ENCODE data around the gene DPP6.
"Not testable (repeated sequence)": the region's sequence is repeated elsewhere in the genome, so short reads cannot be mapped to it uniquely, and the experiment has no call there.

The DPP6 gene

DNA sequence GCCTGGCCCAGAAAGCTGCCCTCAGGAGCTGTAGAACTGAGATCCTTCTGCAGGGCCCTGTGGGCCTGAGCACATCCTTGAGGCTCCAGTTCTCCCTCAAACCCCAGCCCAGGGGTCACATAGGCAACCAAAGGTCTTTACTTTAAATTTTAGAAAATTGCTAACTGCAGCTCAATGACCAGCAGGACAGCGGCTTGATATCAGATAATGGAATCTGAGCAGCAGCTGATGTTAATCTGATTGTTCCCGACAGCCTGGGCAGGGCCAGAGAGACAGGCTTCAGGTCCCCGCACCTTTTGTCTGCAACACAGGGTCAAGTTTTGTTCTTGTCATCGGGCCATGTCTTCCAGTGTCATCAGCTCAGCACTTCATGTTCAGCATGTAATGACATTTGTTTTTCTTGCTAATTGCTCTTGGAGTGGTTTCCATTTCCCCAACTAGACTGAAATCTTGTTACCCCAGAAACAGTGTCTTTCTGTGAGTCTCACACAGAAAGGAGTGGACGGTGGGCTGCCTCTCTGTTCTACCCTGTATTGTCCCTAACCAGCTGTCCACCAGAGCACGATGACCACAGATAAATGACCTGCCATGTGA lies 859.8 kb downstream of the DPP6 start:
- DNase-seq (ENCODE audit: low read depth) = no peak

DNA sequence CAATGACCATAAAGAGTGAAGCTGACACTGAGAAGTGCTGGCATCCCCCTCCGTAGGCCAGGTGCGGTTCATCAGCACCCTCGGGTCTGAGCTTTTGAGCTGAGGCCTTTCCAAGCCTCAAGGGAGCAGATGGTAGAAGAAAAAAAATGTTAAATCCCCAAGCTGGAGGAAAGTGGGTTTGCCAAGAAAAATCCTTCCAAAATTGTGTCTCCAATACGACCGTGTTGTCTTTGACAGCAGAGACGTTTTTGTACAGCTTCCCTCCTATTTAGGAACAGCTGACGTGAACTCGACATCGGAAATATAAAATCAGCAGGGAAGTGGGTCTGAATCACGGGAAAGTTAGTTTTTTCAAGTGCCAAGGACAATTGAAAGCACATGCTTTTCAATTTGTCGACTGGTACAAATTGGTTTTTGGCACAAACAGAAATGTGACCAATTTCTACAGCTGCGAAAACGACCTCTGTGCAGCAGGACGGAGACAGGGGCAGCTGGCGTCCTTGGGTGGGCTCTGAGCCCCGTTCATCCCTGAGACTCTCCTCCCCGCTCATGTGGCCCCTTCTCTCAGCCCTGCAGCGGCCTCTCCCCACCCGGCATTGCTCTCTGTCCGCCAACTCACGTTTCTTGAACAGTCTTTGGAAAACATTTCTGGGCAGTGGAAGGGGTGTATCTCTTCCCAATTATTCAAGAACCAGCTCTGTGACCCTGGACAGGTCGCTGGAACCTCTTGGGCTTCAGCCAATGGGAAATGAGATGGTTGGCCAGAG lies 860.9 kb downstream of the DPP6 start:
- DNase-seq (ENCODE audit: low read depth) = no peak

DNA sequence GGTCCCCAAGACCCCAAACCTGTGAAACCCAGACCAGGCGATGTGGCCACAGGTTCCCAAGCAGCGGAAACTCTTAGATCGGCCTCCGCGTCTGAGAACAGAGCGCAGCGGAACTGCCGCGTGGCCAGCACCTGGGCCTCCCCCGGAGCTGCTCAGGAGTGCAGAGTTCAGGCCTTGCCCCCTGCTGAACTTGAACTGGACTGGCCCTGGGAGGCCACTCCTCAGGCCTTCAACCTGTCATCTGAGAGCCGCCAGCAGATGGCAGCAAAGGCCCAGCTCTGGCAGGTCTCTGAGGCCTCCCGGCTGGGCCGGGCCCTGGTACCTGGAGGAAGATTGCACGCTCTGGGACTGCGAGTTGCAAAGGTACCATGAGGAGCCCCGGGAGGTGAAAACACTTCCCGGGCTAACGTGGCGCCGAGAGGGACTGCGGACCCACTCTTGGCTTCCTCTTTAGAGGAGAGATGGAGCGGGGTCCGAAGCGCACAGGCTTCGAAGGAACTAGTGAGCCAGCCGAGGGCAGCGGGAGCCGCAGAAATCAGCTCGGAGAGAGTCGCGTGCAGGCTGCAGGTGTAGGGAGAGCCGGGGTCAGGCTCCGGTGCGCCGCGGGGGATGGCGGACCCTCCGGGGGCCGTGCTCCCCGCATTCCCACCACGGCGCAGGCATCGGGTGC lies 861.6 kb downstream of the DPP6 start:
- DNase-seq (ENCODE audit: low read depth) = peak; percentile 85

DNA sequence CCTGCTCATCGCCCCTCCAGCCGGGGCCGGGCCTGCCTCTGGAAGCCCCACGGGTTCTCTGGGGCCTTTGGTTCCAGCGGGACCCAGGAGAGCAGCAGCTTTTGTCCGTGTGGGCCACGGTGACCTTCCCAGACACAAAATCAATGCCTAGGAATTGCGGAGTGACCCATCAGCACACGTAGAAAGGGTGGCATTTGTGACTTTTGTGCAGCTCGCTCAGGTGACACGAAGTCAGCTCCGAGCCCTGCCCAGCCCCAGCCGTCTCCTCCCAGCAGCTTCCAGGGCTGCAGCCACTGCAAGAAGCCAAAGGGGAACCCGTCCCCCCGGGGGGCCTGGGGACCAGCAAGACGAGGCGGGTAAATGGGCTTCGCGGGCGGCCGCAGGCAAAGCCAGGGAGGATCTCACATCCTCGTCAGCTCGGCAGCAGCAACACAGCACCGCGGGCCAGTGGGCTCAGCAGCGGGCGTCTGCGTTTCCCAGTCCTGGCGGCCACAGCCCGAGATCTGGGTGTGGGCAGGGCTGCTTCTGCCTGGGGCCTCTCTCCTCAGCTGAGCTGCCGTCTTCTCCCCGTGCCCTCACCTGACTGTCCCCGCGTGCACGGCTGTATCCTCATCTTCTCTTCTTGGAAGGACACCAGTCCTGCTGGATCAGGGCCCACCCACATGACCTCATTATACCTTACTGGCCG lies 862.3 kb downstream of the DPP6 start:
- DNase-seq (ENCODE audit: low read depth) = no peak

DNA sequence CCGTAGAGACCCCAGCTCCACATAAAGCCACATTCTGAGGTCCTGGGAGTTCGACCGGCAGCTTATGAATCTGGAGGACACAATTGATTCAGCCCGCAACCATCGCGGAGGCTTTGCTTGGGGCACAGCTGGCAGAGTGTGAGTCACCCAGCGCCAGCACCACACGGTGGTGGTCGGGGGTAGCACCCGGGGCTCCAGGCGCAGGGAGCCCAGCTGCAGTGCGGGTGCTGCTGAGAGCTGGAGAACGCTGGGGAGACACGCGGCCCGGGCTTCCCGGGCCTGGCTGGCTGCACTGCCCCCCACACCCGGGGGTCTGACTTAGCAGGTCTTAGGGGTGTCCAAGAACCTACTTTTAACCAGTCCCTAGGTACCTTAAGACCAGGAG lies 862.8 kb downstream of the DPP6 start:
- no peak for DNase-seq (ENCODE audit: low read depth)

DNA sequence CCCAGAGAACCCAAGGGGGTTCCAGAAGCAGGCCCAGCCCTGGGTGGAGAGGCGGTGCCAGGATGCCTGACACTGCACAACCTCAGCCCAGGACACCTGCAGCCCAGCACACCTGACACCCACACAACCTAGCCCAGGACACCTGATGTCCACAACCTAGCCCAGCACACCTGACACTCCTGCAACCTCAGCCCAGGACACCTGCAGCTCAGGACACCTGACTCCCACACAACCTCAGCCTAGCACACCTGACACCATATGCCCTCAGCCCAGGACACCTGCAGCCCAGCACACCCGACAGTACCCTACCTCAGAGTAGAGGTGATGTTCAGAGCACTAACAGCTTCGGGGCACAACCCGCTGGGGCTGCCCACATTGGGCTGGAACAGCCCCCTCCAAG lies 863.4 kb downstream of the DPP6 start:
- no peak for DNase-seq (ENCODE audit: low read depth)

DNA sequence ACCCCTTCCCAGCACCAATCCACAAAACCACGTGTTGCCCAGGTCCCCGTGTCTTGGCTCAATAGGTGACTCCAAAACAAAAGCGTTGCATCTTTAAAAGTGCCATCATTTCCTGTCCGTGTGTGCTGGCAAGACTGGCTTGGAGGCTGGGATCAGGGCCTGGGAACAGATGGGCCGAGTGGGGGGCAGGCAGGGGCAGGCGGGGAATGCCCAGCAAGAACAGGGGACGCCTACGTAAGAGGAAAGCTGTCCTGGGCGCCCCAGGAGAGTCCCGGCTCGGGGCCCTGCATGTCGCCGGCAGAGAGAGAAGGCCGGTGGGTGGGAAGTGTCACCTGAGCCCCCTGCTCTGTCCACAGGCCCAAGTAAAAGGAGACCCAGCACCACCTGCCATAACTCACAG lies 864.2 kb downstream of the DPP6 start:
- no peak for DNase-seq (ENCODE audit: low read depth)

DNA sequence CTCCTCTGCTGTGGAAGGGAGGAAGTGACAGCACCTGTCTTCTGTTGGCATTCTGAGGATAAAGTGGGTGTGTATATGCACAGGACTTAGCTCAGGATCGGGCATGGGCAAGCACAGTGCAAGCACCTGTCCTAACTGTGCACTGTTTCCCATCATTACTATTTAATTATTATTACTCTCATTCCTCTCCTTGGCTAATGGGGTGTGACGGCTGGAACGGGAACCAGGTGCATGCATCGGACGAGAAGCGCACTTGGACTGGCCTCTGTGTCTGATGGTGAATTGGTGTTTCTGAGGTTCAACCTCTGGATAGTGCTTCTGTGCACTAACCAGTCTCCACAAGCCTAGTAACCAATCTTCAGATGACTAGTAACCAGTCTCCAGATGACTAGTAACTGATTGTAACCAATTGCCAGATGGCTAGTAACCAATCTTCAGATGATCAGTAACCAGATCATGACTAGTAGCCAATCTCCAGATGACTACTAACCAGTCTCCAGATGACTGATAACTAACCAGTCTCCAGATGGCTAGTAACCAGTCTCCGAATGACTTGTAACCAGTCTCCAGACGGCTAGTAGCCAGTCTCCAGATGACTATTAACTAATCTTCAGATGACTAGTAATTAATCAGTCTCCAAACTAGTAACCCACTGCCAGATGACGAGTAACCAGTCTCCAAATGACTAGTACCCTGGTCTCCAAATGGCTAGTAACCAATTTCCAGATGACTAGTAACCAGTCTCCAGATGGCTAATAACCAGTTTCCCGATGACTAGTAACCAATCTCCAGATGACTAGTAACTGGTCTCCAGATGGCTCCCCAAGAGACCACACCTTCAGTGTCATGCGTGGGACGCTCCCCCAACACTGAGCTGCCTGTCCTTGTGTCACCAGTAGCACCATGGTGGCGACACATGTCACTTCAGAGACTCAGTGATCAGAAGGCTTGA lies 864.9 kb downstream of the DPP6 start:
- no peak for DNase-seq (ENCODE audit: low read depth)

DNA sequence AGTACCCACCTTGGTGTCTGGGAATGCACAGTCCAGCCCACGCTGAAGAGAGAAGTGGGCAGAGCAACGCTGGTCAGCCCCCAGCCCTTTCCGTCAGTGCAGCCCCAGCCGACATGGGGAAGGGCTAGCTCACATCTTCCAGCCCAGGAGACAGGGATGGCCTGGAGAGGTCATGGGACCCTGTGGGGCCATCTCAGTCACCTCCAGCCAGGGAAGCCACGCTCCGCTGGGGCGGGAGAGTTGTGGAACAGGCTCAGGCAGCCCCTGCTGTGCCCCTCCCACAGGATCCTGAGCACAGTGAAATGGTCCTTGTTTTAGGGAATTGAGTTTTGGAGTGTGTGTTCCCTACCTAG lies 865.6 kb downstream of the DPP6 start:
- DNase-seq (ENCODE audit: low read depth) = no peak

DNA sequence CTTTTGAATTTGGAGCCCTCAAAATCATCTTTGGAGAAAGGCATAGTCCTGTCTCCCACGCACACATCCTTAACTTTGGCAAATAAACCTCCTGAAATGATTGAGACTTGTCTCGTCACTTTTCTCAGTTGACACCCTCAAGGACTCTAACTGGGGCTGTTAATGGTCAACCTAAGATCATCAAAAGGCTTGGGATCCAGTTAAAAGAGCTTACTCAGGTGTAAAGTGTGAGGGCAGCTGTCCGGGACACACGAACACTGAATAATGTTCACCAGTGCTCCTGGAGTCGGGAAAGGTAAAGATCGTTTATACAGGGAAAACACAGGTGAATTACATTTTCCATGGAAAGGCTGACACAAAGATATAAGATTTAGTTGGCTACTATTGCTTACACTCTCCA lies 866.1 kb downstream of the DPP6 start:
- no peak for DNase-seq (ENCODE audit: low read depth)

DNA sequence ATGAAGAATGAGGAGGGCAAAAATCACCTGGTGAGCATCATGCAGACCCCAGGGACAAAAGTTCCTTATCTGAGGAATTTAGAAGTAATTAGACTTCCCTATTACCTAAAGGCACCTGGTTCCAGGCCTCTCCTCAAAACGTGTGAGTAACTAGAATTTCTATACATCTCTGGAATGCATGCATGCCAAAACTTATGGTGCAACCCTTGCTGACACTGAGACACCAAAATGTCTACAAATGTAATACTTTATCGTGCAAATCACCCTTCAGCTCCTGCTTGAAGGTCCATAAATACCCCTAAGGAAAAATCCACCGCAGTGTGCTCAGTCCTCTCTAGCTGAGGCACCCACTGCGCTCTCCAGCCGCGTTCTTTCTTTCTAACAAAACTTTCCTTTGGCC lies 866.5 kb downstream of the DPP6 start:
- no peak for DNase-seq (ENCODE audit: low read depth)

DNA sequence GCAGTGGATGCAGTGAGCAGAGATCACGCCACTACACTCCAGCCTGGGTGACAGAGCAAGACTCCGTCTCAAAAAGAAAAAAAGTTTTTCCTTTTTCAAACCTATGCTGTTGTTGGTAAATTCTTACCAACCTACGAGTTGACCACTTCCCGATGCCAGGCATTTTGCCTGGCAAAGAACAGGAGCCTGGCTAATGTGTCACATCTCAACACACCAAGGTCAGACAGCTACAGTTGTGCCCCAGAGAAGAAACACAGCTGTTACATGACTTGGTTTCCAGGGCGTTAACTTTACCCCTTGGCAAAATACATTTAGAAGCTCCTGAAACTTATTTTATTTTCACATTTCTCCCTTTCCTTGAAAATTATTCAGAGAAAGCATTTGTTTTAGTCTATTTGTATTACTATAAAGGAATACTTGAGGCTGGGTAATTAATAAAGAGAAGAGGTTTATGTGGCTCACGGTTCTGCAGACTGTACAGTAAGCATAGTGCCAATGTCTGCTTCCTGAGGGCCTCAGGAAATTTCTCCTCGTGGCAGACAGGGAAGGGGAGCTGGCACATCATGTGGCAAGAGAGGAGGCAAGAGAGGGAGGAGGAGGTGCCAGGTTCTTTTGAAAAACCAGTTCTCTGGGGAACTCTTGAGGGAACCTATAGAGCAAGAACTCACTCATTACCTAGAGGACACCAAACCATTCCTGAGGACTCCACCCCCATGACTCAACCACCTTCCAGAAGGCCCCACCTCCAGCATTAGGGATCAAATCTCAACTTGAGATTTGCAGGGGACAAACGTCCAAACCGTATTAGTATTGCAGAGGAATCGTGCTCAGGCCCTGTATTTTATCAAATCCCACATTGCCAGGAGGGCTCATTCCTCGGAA lies 867.4 kb downstream of the DPP6 start:
- no peak for DNase-seq (ENCODE audit: low read depth)

DNA sequence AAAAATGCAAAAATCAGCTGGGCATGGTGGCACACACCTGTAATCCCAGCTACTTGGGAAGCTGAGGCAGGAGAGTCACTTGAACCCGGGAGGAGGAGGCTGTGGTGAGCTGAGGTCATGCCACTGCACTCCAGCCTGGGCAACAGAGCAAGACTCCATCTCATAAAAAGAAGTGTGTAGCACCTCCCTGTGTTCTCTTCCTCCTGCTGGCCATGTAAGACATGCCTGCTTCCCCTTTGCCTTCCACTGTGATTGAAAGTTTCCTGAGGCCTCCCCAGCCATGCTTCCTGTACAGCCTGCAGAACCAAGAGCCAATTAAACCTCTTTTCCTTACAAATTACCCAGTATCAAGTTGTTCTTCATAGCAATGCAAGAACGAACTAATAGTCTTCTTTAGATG lies 870.3 kb downstream of the DPP6 start:
- DNase-seq (ENCODE audit: low read depth) = not testable (repeated sequence)

DNA sequence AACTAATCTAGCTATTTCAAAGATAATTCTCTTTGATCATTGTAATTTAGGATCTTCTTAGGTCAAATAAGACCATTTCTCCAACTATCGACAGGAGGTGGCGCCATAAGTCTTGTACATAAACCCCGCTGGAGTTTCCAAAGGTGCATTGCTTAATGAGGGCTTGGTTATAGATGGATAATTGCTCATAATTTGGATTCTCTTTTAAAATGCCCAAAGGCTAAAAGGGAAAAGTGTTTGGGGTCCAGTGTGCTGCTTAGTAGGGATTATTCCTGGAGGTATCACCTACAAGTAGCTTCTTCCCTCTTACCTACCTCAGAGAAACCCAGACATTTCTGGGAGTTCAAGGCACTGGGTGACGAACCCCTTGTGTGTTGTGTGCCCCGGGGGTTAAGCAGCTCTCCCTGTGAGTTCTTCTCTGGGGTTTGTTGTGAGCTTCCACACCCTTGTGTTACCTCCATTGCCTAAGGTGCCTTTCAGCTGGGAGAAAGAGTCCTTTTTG lies 875.5 kb downstream of the DPP6 start:
- DNase-seq (ENCODE audit: low read depth) = peak; percentile 64

DNA sequence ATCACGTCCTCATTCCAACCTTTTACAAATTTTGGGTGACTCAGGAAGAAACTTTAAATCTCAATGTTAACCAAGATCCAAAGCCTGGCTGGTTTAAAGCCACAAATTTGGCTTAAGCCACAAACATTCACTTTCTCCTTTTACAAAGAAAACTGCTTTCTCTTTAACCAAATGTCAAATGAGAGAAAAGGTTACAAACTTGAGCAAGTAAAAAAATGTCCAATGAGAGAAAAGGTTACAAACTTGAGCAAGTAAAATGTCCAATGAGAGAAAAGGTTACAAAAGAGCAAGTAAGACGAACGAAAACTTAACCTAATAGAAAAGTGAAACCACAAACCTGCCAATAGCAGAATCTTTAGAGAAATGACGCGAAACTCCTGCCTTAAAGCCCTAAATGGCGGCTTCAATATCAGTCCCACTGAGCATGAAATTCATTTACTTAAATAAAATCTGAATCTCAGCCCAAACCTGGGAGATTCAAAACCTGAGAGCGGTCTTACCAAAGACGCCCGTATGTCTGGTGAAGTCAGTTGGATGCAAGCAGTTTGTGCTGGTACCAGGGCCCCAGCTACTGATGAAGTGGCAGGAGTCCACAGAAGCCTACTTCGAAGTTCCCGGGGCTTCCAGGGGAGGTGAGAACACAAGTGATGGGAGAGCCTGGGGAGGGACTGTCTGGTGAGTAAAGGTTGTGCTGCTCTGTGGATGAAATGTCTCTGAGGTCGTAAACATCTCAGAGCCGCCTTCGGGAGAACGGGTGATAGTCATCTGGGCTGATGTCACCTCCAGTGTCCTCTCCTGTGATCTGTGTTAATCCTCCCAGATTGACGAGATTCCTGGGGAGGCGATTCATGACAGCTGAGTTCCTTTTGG lies 876.2 kb downstream of the DPP6 start:
- no peak for DNase-seq (ENCODE audit: low read depth)

DNA sequence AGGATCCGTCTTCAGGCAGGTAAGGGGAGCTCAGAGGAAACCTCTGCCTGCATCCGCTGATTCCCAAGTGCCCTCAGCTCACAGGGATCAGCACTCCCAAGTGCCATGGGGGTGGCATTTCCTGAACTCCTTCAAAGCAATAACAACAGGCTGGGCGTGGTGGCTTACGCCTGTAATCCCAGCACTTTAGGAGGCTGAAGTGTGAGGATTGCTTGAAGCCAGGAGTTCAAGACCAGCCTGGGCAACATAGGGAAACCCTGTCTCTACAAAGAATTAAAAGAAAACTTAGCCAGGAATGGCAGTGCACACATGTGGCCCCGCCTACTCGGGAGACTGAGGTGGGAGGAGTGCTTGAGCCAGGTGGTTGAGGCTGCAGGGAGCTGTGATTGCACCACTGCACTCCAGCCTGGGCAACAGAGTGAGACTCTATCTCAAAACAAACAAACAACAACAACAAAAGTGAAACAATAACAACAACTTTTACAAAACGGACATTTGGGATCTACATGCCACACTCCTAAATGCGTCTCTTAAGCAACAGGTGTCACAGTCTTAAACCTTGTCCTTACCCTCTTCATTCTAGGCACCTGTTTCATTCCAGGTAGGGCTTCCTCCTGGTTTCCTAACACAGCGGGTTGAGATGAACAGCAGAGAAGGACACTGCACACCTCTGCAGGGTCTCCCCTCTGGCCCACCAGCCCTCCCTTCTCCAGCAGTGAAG lies 877.0 kb downstream of the DPP6 start:
- no peak for DNase-seq (ENCODE audit: low read depth)

DNA sequence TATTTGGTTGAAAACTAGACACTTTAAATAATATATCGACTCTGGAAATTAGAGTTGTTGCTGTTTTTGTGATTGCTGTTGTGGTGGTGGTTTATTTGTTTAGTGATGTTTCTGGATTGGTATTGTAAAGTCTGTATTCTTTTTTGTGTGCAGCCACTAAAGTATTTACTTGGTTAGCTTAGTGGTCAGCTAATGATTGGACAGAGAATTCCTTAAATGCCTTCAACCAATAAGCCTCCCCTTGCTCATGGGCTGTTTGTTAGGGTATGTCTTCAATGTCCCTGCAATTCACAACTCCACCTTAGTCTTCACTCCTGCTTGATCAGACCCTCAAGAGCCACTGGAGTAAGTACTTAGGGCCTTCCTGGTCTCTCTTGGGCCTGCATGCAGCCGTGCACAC lies 879.7 kb downstream of the DPP6 start:
- no peak for DNase-seq (ENCODE audit: low read depth)

DNA sequence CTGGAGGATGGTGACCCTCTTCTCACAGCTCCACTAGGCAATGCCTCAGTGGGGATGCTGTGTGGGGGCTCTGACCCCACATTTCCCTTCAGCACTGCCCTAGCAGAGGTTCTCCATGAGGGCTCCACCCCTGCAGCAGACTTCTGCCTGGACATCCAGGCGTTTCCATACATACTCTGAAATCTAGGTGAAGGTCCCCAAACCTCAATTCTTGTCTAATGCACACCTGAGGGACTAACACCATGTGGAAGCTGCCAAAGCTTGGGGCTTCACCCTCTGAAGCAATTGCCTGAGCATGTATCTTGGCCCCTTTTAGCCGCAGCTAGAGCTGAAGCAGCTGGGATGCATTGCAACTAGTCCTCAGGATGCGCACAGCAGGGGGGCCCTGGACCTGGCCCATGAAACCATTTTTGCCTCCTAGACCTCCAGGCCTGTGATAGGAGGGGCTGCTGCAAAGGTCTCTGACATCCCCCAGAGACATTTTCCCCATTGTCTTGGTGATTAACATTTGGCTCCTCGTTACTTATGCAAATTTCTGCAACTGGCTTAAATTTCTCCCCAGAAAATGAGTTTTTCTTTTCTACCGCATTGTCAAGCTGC lies 882.3 kb downstream of the DPP6 start:
- DNase-seq (ENCODE audit: low read depth) = not testable (repeated sequence)

DNA sequence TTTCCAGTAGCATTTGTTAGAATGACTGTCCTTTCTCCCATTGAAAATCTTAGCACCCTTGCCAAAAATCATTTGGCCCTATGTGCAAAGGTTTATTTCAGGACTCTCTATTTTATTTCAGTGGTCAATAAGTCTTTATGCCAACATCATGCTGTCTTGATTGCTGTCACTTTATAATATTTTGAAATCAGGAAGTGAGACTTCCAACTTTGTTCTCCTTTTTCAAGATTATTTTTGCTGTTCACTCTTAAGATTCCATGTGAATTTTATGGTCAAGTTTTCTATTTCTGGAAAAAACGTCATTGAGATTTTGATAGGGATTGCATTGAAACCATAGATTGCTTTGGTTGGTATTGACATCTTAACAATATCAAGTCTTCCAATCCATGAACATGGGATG lies 885.6 kb downstream of the DPP6 start:
- DNase-seq (ENCODE audit: low read depth) = no peak

Measured in activated gamma-delta T cell treated with anti-CD3 and anti-CD28 coated beads, Interleukin-2, amount 50 U/mL, for 16 hours (primary cell).